ENCODE results near the gene SNAP25.

DNA sequence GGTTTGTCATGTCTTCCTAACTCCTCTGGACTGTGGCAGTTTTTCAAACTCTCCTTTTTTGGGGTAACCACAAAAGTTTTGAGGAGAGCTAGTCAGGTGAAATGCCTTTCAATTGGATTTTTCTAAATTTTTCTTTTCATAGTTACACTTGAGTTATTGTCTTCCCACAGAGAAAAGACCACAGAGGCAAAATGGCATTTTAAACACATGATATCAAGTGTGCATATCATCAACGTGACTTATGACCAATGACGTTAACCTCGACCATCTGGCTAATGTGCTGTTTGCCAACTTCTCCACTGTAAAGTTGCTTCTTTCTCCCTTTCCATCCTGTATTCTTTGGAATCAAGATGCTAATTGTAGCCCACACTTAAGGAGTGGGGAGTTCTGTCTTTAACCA lies 41.3 kb upstream of the SNAP25 start:
- TF ChIP-seq CTCF (conservative IDR thresholded peaks at IDR 0.05) (no peak), EZH2 (IDR thresholded peaks at IDR 0.05; ENCODE audit: low read depth) (no peak)

All from PC-9 (cell line).